GM21367 (cell line): ENCODE measurements around the gene SPATA31C2.
"Not testable (repeated sequence)": the region's sequence is repeated elsewhere in the genome, so short reads cannot be mapped to it uniquely, and the experiment has no call there.

Experiments used
- ATAC-seq: cut with Tn5 transposase; IDR thresholded peaks from one replicate; pipeline ENCODE4 v1.9.1; 2021; ENCODE audit not compliant: unreplicated experiment

Gene SPATA31C2

GRCh38 chr9:88138375-88138774 is at the start of gene SPATA31C2:
SPATA31C2 (minus strand) TSS chr9:88138475; CDS start chr9:88138446, 29 bp downstream.
- not testable (repeated sequence) for ATAC-seq

GRCh38 chr9:88187631-88188030 is 49.4 kb upstream of the SPATA31C2 start:
- no peak for ATAC-seq

- ATAC-seq: no peak
These were observed 48.3 kb upstream of the SPATA31C2 start for GRCh38 chr9:88186495-88187110.

GRCh38 chr9:88184976-88185375 is 46.7 kb upstream of the SPATA31C2 start:
- no peak for ATAC-seq

GRCh38 chr9:88183798-88184495 is 45.7 kb upstream of the SPATA31C2 start:
- no peak for ATAC-seq

GRCh38 chr9:88182501-88182900 is 44.2 kb upstream of the SPATA31C2 start:
- no peak for ATAC-seq

GRCh38 chr9:88180081-88180765 is 41.9 kb upstream of the SPATA31C2 start:
- ATAC-seq: no peak

GRCh38 chr9:88179062-88179521 is 40.8 kb upstream of the SPATA31C2 start:
- no peak for ATAC-seq

GRCh38 chr9:88178641-88179040 is 40.4 kb upstream of the SPATA31C2 start:
- ATAC-seq: no peak

GRCh38 chr9:88177371-88177770 is 39.1 kb upstream of the SPATA31C2 start:
- ATAC-seq: no peak

- ATAC-seq: no peak
These were observed 36.0 kb upstream of the SPATA31C2 start for GRCh38 chr9:88174324-88174723.

GRCh38 chr9:88173378-88173999 is 35.2 kb upstream of the SPATA31C2 start:
- ATAC-seq: no peak

GRCh38 chr9:88169700-88170099 is 31.4 kb upstream of the SPATA31C2 start:
- no peak for ATAC-seq

- no peak for ATAC-seq
These were observed 30.3 kb upstream of the SPATA31C2 start for GRCh38 chr9:88168564-88168963.

- ATAC-seq: no peak
These were observed 28.4 kb upstream of the SPATA31C2 start for GRCh38 chr9:88166660-88167059.

GRCh38 chr9:88164850-88165249 is 26.6 kb upstream of the SPATA31C2 start:
- no peak for ATAC-seq

- no peak for ATAC-seq
These were observed 22.9 kb upstream of the SPATA31C2 start for GRCh38 chr9:88161144-88161543.

- no peak for ATAC-seq
These were observed 5.8 kb upstream of the SPATA31C2 start for GRCh38 chr9:88143957-88144625.

- ATAC-seq: no peak
These were observed 4.9 kb upstream of the SPATA31C2 start for GRCh38 chr9:88143179-88143578.

- not testable (repeated sequence) for ATAC-seq
These were observed 4.7 kb downstream of the SPATA31C2 start for GRCh38 chr9:88133552-88133951.

GRCh38 chr9:88129556-88129955 is 8.7 kb downstream of the SPATA31C2 start:
- not testable (repeated sequence) for ATAC-seq
